ENCODE measurements around the gene DISP2.

The DISP2 gene

GRCh38 chr15:40354408-40355171 lies 3.4 kb upstream of the DISP2 start:
- H3K4me1 ChIP-seq (ENCODE audit: control insufficient read depth, insufficient read depth, low read length), result 0 out of 2 replicates have a peak, but pooled peaks cover 4% of the 10 kb centered on the region
- ChIA-PET CTCF (interaction anchor here (0.6 to 2.9 kb wide), 13 partner anchors 11 to 1672 kb away, joined by 3 to 14 read pairs (median 4); no protein-coding TSS in a partner anchor), POLR2A (interaction anchor here (1.4 kb wide), 1 partner anchor 51 kb away, joined by 4 read pairs; the partner anchor contains the start of gene IVD)
- no peaks in the 10 kb centered on the region for H3K9me3 ChIP-seq (ENCODE audit: control insufficient read depth, insufficient read depth, low read depth, low read length)
- H3K4me3 ChIP-seq (ENCODE audit: low read depth, low read length), result no peak overlapping the region
- no peaks in the 10 kb centered on the region for H3K36me3 ChIP-seq (ENCODE audit: control insufficient read depth in 2 of 2, insufficient read depth in 1 of 2, low read length in 2 of 2)
- H3K27ac ChIP-seq (ENCODE audit: extremely low read depth, low read depth, low read length), result no peak overlapping the region
- TF ChIP-seq SETDB1 (IDR thresholded peaks at IDR 0.05; ENCODE audit: insufficient read length, low read length), result no peak
- no peak for TF ChIP-seq ZNF391 (tag by site-specific recombination; IDR thresholded peaks at IDR 0.05; ENCODE audit: borderline replicate concordance, low read depth)
- TF ChIP-seq KLF16 (tag by site-specific recombination; IDR thresholded peaks at IDR 0.05), result peak; percentile 39; the same call in 1 of the 2 replicates
- TF ChIP-seq ZNF747 (tag by site-specific recombination; IDR thresholded peaks at IDR 0.05), result no peak
- TF ChIP-seq MEIS1 (CRISPR knock-in tag; IDR thresholded peaks at IDR 0.05; ENCODE audit: borderline replicate concordance), result no peak
- TF ChIP-seq ZNF624 (tag by site-specific recombination; IDR thresholded peaks at IDR 0.05), result no peak
- TF ChIP-seq PRDM1 (tag by site-specific recombination; IDR thresholded peaks at IDR 0.05), result peak; percentile 86
- no peak for TF ChIP-seq ZNF830 (tag by site-specific recombination; IDR thresholded peaks at IDR 0.05; ENCODE audit: low read depth)
- no peak for TF ChIP-seq ZNF18 (tag by site-specific recombination; IDR thresholded peaks at IDR 0.05)
- peak; percentile 75 for TF ChIP-seq ZNF398 (tag by site-specific recombination; IDR thresholded peaks at IDR 0.05)
- TF ChIP-seq ZNF843 (tag by site-specific recombination; IDR thresholded peaks at IDR 0.05), result no peak
- TF ChIP-seq ZBTB48 (tag by site-specific recombination; IDR thresholded peaks at IDR 0.05), result 0 out of 2 replicates have a peak, but pooled peaks have one; percentile 28
- no peak for TF ChIP-seq ZNF510 (tag by site-specific recombination; IDR thresholded peaks at IDR 0.05; ENCODE audit: insufficient replicate concordance)
- 0 out of 2 replicates have a peak, but pooled peaks have one; percentile 21 for TF ChIP-seq ZNF600 (tag by site-specific recombination; IDR thresholded peaks at IDR 0.05)
- TF ChIP-seq CTCF (tag by site-specific recombination; IDR thresholded peaks at IDR 0.05), result peak; percentile 79
- TF ChIP-seq ZNF354C (tag by site-specific recombination; IDR thresholded peaks at IDR 0.05; ENCODE audit: borderline replicate concordance, low read depth), result no peak
- TF ChIP-seq KLF7 (tag by site-specific recombination; IDR thresholded peaks at IDR 0.05; ENCODE audit: borderline replicate concordance), result no peak
- TF ChIP-seq ZNF654 (tag by site-specific recombination; IDR thresholded peaks at IDR 0.05; ENCODE audit: low read depth), result no peak
- TF ChIP-seq ZBTB21 (tag by site-specific recombination; IDR thresholded peaks at IDR 0.05), result no peak
- 0 out of 2 replicates have a peak, but pooled peaks have one; percentile 15 for TF ChIP-seq GLIS2 (tag by site-specific recombination; IDR thresholded peaks at IDR 0.05)
- TF ChIP-seq OSR2 (tag by site-specific recombination; IDR thresholded peaks at IDR 0.05), result no peak
- no peak for TF ChIP-seq ZNF433 (tag by site-specific recombination; IDR thresholded peaks at IDR 0.05; ENCODE audit: low read depth)
- no peak for TF ChIP-seq ZNF114 (tag by site-specific recombination; IDR thresholded peaks at IDR 0.05)
- no peak for TF ChIP-seq ZNF558 (tag by site-specific recombination; IDR thresholded peaks at IDR 0.05)
- peak; percentile 72 for TF ChIP-seq ZBTB17 (tag by site-specific recombination; IDR thresholded peaks at IDR 0.05)
- peak; percentile 10; the same call in 1 of the 2 replicates for TF ChIP-seq KLF1 (tag by site-specific recombination; IDR thresholded peaks at IDR 0.05)
- no peak for TF ChIP-seq ZNF596 (tag by site-specific recombination; IDR thresholded peaks at IDR 0.05)
- no peak for TF ChIP-seq ZNF677 (tag by site-specific recombination; IDR thresholded peaks at IDR 0.05)
- TF ChIP-seq ZFP69B (tag by site-specific recombination; IDR thresholded peaks at IDR 0.05), result no peak
- no peak for TF ChIP-seq ELK4 (IDR thresholded peaks at IDR 0.05; ENCODE audit: borderline replicate concordance, low read depth, low read length)
- TF ChIP-seq ZBTB26 (tag by site-specific recombination; optimal IDR thresholded peaks at IDR 0.05), result no peak

All from HEK293 (cell line).